ENCODE data around the gene PKN2. TPM values are rescaled to one million over a fixed set of nuclear protein-coding genes. Genes with fewer than 3 reads are reported as not detected.

Gene PKN2
- total and polyA plus RNA-seq, 2 of the 8 experiments (the other 6 are each of a cell fraction or from before 2014, with no cell fraction given) = 7.8 to 32.0 TPM

DNA sequence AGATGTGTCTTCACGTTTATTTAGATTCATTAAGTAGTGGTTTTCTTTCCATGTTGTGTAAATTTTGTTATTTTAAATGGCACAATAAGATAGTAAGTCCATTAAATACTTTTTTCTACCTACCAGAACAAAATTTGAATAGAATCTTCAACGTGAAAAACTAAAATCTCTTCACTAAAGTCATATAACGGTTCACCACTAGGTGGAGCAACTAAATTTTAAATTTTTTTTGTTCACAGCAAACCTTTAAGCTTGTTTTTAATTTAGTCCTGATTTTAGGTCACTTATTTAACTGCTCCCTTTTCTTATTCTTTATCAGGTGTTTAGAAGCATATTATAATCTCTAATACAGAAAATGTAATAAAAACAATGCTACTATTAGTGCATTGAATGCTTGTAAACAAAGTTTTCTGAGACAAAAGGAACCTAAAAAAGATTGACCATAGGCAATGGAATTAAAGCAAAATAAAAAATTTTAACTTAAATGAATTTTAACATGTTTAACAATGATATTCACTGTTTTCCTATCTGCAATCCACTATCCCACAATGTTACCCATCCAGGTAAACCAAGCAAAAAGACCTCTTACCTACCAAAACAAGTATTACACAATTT is 28.3 kb upstream of the PKN2 start:
- WGBS, 2 experiments (ENCODE audit: extremely low coverage in 1 of 2, insufficient coverage in 1 of 2, insufficient read length in 1 of 2, insufficient replicate concordance in 2 of 2, low coverage in 1 of 2, low lambda C conversion rate in 2 of 2, missing lambda C conversion rate in 1 of 2) = 7% methylated on average over 3 of the region's 3 CpGs; no CpG with 5 or more reads in 1 of the 2 experiments
- H2AFZ ChIP-seq (ENCODE audit: low read length) = no peak overlapping the region
- TF ChIP-seq SP2 (IDR thresholded peaks at IDR 0.05; ENCODE audit: low read length) (no peak), RAD21 (IDR thresholded peaks at IDR 0.05 in 1 of 2, conservative IDR thresholded peaks at IDR 0.05 in 1 of 2; ENCODE audit: low read depth in 2 of 2, low read length in 2 of 2) (peak in 1 of 2 experiments; percentile 21; a peak in 2 of 4 replicates), EZH2 (IDR thresholded peaks at IDR 0.05; ENCODE audit: low read depth, low read length, severe bottlenecking) (no peak)
- TF ChIP-seq, protein P1, sequence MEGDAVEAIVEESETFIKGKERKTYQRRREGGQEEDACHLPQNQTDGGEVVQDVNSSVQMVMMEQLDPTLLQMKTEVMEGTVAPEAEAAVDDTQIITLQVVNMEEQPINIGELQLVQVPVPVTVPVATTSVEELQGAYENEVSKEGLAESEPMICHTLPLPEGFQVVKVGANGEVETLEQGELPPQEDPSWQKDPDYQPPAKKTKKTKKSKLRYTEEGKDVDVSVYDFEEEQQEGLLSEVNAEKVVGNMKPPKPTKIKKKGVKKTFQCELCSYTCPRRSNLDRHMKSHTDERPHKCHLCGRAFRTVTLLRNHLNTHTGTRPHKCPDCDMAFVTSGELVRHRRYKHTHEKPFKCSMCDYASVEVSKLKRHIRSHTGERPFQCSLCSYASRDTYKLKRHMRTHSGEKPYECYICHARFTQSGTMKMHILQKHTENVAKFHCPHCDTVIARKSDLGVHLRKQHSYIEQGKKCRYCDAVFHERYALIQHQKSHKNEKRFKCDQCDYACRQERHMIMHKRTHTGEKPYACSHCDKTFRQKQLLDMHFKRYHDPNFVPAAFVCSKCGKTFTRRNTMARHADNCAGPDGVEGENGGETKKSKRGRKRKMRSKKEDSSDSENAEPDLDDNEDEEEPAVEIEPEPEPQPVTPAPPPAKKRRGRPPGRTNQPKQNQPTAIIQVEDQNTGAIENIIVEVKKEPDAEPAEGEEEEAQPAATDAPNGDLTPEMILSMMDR (IDR thresholded peaks at IDR 0.05; ENCODE audit: control extremely low read depth in 1 of 3, insufficient read depth in 1 of 3, low read depth in 1 of 3, low read length in 3 of 3) = peak in 1 of 3 experiments; percentile 49; a peak in 2 of 4 replicates
- H2BK15ac ChIP-seq (ENCODE audit: low read length) = no peak overlapping the region
- H4K8ac ChIP-seq (ENCODE audit: extremely low read depth, insufficient read depth, low read length) = no peak overlapping the region
- H3K56ac ChIP-seq (replicated peaks; ENCODE audit: insufficient read length, low read depth, low read length) = no peak overlapping the region
- H2AK5ac ChIP-seq (ENCODE audit: low read depth, low read length) = no peak overlapping the region
- no peaks in the 10 kb centered on the region for H3K79me2 ChIP-seq (ENCODE audit: control insufficient read depth in 1 of 2, insufficient read depth in 2 of 2, low read length in 2 of 2)
- ChIA-PET CTCF (ENCODE audit: partially characterized antibody) (interaction anchor here (0.6 to 6.0 kb wide), 22 partner anchors 10 to 642 kb away, joined by 3 to 43 read pairs (median 4); partner anchors contain the start of gene PKN2), POLR2A (ENCODE audit: partially characterized antibody) (no interaction called here)
- H2BK120ac ChIP-seq (replicated peaks; ENCODE audit: low read depth, low read length) = no peak overlapping the region
- no peaks in the 10 kb centered on the region for H3K23me2 ChIP-seq (ENCODE audit: low read depth, low read length)
- H3K4me3 ChIP-seq (ENCODE audit: extremely low read depth in 1 of 4, insufficient read depth in 2 of 4, low read depth in 3 of 4, low read length in 4 of 4) = no peak overlapping the region
- no peak overlapping the region for H4K91ac ChIP-seq (replicated peaks; ENCODE audit: insufficient read length, low read length)
- H3K4ac ChIP-seq (replicated peaks; ENCODE audit: insufficient read length, low read depth, low read length) = no peak overlapping the region
- H3K14ac ChIP-seq (ENCODE audit: insufficient read length) = no peak overlapping the region
- no peaks in the 10 kb centered on the region for H3K36me3 ChIP-seq (ENCODE audit: control insufficient read depth in 2 of 4, insufficient read depth in 4 of 4, low read length in 3 of 4)
- no peak overlapping the region for H2BK12ac ChIP-seq (ENCODE audit: low read depth, low read length)
- H3K4me2 ChIP-seq (ENCODE audit: insufficient read depth in 1 of 2, low read depth in 2 of 2, low read length in 2 of 2) = no peak overlapping the region
- no peak overlapping the region for H3K27ac ChIP-seq (ENCODE audit: low read depth, low read length)
- peak; percentile 52 for FAIRE-seq
- no peaks in the 10 kb centered on the region for H3K9me3 ChIP-seq (ENCODE audit: insufficient read depth in 2 of 2, low read depth in 1 of 2, low read length in 1 of 2)
- no peak overlapping the region for H3K9ac ChIP-seq (replicated peaks in 1 of 4; ENCODE audit: extremely low read depth in 1 of 4, low read depth in 3 of 4, low read length in 3 of 4)
- no peak overlapping the region for H4K5ac ChIP-seq (ENCODE audit: insufficient read length, low read depth, low read length)
- no peak for DNase-seq (ENCODE audit: low read depth in 1 of 2, low spot score in 2 of 2)
- peaks cover 0 to 1% (median 0%) of the 10 kb centered on the region in 4 experiments; a peak in 1 of 7 replicates for H3K27me3 ChIP-seq (replicated peaks in 1 of 4; ENCODE audit: control insufficient read depth in 3 of 4, extremely low read depth in 1 of 4, insufficient read depth in 3 of 4, low read length in 3 of 4)
- H3K79me1 ChIP-seq (ENCODE audit: low read depth, low read length) = no peaks in the 10 kb centered on the region
- no peak overlapping the region for H3K18ac ChIP-seq (ENCODE audit: extremely low read depth, low read length)
- H4K20me1 ChIP-seq (replicated peaks in 1 of 2; ENCODE audit: control insufficient read depth in 1 of 2, insufficient read depth in 2 of 2, low read length in 2 of 2) = no peaks in the 10 kb centered on the region
- H3K4me1 ChIP-seq (replicated peaks in 1 of 4; ENCODE audit: control insufficient read depth in 3 of 4, insufficient read depth in 4 of 4, low read length in 3 of 4) = peaks cover 0 to under 1% (median 0%) of the 10 kb centered on the region in 4 experiments; a peak in 1 of 7 replicates
- H2BK20ac ChIP-seq (ENCODE audit: low read length) = no peak overlapping the region
- H3K23ac ChIP-seq (ENCODE audit: insufficient read length) = no peak overlapping the region
- no peak overlapping the region for H2BK5ac ChIP-seq (ENCODE audit: low read depth, low read length)

Data from H1 (cell line).